HG03342 (cell line): ENCODE measurements around the gene LRRC23.
A peak's percentile ranks its signal among the peaks of the same experiment; 100 is the strongest.
"Not testable (repeated sequence)": the region's sequence is repeated elsewhere in the genome, so short reads cannot be mapped to it uniquely, and the experiment has no call there.

Experiments used
- ATAC-seq: cut with Tn5 transposase; IDR thresholded peaks from one replicate; pipeline ENCODE4 v1.9.1; 2021; ENCODE audit warnings: mild to moderate bottlenecking, moderate library complexity; ENCODE audit not compliant: unreplicated experiment

Gene LRRC23, protein sequence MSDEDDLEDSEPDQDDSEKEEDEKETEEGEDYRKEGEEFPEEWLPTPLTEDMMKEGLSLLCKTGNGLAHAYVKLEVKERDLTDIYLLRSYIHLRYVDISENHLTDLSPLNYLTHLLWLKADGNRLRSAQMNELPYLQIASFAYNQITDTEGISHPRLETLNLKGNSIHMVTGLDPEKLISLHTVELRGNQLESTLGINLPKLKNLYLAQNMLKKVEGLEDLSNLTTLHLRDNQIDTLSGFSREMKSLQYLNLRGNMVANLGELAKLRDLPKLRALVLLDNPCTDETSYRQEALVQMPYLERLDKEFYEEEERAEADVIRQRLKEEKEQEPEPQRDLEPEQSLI

GRCh38 chr12:6904280-6905276, at the start of gene LRRC23:
Gene LRRC23, plus strand, starts transcription at chr12:6904822. Its CDS starts 812 bp downstream, at chr12:6905634.
- peak; percentile 89 for ATAC-seq

- no peak for ATAC-seq
Measured at GRCh38 chr12:6855322-6855721, 49.3 kb upstream of the LRRC23 start.

- no peak for ATAC-seq
Measured at GRCh38 chr12:6858799-6859198, 45.8 kb upstream of the LRRC23 start.

DNA sequence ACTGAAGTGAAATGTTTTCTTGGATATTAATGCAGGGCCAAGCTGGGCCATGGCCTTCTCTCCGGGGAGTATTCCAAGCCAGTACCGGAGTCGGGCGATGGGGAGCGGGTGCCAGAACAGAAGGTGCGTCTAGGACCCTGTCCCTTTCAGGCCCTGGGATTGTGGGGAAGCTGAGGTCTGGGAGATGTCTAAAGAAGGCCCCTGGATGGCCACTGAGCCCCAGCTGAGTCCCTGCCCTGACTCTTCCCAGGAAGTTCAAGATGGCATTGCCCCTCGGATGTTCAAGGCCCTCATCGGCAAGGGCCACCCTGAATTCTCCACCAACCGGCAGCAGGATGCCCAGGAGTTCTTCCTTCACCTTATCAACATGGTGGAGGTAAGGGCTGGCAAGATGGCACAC, 44.5 kb upstream of the LRRC23 start:
- ATAC-seq, result no peak

- ATAC-seq, result no peak
Measured at GRCh38 chr12:6860942-6861341, 43.7 kb upstream of the LRRC23 start.

DNA sequence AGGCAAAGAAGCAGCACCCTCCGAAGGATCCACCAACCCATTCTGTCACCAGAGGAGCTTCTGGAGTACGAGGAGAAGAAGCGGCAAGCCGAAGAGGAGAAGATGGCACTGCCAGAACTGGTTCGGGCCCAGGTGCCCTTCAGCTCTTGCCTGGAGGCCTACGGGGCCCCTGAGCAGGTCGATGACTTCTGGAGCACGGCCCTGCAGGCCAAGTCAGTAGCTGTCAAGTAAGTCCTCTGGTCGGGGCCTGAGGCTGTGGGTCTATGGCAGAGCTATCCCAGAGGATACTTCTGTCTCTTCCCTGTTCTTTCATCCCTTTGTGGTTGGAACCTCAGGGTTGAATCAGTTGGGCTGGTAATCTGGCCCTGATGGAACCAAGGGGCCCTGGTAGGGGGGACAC, 43.2 kb upstream of the LRRC23 start:
- ATAC-seq, result no peak

DNA sequence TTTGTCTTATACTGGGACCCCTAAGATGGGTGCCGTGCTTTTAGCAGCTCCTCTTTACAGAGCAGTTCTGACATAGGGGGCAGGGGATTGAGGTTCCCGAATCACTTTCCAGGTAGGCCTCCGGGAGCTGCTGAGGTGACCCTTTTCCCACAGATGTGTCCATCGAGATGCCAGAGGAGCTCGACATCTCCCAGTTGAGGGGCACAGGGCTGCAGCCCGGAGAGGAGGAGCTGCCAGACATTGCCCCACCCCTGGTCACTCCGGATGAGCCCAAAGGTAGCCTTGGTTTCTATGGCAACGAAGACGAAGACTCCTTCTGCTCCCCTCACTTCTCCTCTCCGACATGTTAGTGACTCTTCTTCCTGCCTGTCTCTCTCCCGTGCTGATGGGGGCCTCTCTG, 41.6 kb upstream of the LRRC23 start:
- ATAC-seq, result no peak

DNA sequence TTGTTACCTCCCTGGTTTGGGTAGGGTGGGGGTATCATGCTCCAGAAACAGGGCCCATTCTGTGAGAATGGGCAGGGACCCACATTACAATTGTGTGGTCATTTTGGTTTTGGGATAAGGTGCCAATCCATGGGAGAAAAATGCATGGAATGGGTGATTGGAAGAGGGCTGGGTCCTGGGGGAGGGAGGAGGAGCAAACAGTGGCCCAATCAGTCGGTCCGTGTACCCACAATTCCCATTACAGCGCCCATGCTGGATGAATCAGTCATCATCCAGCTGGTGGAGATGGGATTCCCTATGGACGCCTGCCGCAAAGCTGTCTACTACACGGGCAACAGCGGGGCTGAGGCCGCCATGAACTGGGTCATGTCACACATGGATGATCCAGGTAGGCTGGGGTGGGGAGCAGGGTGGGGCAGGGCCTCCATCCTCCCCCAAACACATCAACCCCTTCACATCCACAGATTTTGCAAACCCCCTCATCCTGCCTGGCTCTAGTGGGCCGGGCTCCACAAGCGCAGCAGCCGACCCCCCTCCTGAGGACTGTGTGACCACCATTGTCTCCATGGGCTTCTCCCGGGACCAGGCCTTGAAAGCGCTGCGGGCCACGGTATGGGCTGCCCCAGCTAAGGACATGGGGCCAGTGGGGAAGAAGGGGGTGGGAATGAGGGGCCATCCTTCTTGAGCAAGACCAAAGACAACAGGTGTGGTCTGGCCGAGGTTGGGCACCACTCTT, 40.9 kb upstream of the LRRC23 start:
- no peak for ATAC-seq

DNA sequence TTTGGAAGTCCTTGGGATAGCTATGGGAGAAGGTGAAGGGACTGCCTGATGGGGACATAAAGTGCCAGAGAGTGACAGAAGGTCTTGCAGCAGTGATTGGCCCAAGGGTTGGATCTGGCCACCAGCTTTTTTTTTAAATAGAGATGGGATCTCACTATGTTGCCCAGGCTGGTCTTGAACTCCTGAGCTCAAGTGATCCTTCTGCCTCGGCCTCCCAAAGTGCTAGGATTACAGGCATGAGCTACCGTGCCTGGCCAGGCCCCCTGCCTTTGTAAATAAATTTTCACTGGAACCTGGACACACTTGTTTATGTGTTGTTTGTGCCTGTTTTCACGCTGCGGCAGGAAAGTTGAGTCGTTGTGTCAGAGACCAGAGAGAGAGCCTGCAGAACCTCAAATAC, 39.3 kb upstream of the LRRC23 start:
- not testable (repeated sequence) for ATAC-seq

DNA sequence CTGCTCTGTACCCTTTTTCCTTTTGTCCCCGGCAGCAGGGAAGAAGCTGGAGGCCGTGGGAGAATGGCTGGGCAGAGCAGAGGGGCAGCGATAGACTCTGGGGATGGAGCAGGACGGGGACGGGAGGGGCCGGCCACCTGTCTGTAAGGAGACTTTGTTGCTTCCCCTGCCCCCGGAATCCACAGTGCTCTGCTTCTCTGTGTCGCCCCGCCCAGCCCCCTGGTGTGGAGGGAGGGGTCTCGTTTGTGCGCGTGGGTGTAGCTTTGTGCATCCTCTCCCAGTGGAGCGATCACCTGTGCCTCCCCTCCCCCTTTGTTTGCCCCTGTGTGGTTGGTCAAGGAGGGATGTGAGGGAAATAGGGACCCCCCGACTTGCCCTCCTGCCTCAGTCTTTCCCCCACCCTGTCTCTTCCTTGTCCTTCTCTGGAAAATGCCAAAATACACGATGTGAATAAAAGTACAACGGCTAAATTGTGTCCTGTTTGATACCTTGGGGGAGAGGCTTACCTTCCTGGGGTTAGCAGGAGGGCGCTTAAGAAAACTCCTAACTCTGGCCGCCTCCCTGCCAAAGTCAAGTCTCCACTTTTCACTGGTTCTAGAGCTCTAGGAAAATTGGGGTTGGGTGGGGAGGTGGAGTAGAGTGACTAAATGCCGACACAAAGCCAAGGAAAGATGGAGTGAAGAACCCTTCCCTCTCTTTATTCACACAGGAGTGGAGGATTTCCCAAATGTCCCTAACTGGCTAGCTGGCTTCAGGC, 38.3 kb upstream of the LRRC23 start:
- ATAC-seq, result no peak

GRCh38 chr12:6866920-6867412, 37.7 kb upstream of the LRRC23 start:
- peak; percentile 5 for ATAC-seq

GRCh38 chr12:6867413-6868210, 37.0 kb upstream of the LRRC23 start, which contains the start of gene TPI1:
Gene TPI1, plus strand, starts transcription at chr12:6867531. Its CDS starts 36 bp downstream, at chr12:6867567.
- peak; percentile 40 for ATAC-seq

GRCh38 chr12:6868211-6869048, 36.2 kb upstream of the LRRC23 start:
- no peak for ATAC-seq

DNA sequence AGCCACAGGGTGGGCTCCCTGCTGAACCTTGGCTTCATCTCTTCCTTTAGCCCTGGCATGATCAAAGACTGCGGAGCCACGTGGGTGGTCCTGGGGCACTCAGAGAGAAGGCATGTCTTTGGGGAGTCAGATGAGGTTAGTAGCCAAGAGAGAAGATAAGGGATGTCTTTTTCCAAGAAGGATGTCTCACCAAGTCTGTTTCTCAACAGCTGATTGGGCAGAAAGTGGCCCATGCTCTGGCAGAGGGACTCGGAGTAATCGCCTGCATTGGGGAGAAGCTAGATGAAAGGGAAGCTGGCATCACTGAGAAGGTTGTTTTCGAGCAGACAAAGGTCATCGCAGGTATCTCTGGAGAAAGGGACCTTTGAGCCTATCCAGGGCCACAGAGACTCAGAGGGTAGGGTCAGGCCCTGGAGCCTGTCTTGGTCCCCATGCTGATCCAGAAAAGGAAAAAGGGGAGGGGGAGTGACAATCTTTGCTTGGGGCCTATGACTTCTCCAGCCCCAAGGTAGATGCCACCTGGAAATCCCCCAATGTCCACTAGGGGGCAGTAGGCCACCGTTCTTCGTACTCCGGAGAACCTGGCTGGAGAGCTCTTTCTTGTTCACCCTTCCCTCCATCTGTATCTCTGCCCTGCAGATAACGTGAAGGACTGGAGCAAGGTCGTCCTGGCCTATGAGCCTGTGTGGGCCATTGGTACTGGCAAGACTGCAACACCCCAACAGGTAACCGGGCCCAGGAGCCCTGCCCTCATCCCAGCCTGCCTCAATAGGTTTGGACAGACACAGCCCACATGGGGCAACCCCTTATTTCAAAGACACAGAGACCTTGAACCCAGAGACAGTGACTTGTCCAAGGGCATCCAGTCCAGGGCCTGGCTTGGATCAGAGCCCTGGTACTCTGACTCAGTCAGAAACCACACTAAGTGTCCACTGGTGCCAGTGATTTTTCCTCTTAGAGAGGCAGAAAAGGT, 35.3 kb upstream of the LRRC23 start:
- no peak for ATAC-seq

DNA sequence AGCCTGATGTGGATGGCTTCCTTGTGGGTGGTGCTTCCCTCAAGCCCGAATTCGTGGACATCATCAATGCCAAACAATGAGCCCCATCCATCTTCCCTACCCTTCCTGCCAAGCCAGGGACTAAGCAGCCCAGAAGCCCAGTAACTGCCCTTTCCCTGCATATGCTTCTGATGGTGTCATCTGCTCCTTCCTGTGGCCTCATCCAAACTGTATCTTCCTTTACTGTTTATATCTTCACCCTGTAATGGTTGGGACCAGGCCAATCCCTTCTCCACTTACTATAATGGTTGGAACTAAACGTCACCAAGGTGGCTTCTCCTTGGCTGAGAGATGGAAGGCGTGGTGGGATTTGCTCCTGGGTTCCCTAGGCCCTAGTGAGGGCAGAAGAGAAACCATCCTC, 34.3 kb upstream of the LRRC23 start:
- ATAC-seq, result not testable (repeated sequence)

DNA sequence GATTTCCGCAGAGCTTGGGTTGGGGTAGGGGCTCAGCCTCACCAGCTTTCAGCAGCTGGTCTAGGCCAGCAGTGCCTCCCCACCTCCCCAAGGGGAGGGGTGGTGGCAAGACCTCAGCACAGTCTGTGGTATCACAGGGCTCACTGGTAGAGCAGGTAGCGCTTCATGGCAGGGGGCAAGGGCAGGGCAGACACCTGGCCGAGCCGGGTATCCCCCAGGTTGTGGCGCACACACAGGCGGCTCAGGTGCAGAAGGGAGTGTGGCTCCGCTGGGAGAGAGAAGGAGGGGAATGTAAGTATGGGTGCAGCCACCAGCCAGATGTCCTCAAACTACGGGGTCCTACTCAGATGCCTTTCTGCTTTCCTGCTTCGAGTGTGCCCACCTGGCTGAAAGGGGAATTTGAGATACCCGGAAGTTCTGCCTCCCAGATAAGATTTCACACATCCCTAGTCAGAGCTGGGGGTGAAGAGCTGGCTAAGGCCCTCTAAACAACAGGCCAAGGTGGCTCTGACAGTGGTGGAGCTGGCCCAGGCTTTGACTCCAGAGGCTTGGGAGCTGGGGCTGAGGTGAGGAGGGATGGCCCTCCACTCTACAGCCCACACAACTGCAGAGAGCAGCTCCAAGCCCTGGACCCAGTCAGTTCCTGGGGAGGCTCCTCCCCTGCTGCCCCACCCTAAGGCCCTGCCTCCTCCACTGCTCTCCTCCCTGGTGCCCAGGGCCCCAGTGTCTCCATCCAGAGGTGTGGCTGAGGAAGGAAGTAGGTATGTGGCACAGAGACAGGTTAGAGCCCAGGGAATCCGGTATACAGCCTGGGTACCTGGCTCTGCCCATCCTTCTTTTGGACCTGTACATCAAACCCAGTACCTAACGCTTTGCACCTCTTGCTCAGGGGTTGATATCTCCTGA, 33.3 kb upstream of the LRRC23 start:
- ATAC-seq, result no peak
